Measurements from ENCODE around the gene MSRB3. TPM values are rescaled to one million over a fixed set of nuclear protein-coding genes. Genes with fewer than 3 reads are reported as not detected.
"Not testable (repeated sequence)": the region's sequence is repeated elsewhere in the genome, so short reads cannot be mapped to it uniquely, and the experiment has no call there.

Gene MSRB3
- total RNA-seq, 1 donor = 55.1 TPM

DNA sequence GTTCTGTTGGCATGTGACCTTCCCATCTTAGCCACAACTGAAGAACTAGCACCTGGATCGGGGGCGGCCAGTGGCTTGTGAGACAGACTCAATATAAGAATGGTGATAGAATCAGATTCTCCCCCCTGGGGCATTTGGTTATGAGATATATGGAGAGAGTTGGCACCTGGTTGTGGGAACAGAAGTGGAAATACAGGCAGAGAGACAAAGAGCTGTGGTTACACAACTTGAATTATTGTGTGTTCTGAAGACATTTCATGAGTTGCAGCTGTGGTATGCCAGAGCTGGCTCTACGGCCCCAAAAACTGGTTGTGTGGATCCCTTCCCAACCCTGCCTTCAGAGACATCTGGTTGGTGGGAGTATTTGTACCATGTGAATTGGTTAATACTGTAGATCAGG is 2.9 kb upstream of the MSRB3 start:
- H3K4me3 ChIP-seq (ENCODE audit: low read depth, low read length) = no peak overlapping the region
- TF ChIP-seq CTCF (IDR thresholded peaks at IDR 0.05; ENCODE audit: insufficient read depth, low read length) = no peak
- no peak for DNase-seq (ENCODE audit: low read depth)

GRCh38 chr12:65276916-65277530 is 1.5 kb upstream of the MSRB3 start:
- DNase-seq (ENCODE audit: low read depth) = no peak
- no peak for TF ChIP-seq CTCF (IDR thresholded peaks at IDR 0.05; ENCODE audit: insufficient read depth, low read length)

DNA sequence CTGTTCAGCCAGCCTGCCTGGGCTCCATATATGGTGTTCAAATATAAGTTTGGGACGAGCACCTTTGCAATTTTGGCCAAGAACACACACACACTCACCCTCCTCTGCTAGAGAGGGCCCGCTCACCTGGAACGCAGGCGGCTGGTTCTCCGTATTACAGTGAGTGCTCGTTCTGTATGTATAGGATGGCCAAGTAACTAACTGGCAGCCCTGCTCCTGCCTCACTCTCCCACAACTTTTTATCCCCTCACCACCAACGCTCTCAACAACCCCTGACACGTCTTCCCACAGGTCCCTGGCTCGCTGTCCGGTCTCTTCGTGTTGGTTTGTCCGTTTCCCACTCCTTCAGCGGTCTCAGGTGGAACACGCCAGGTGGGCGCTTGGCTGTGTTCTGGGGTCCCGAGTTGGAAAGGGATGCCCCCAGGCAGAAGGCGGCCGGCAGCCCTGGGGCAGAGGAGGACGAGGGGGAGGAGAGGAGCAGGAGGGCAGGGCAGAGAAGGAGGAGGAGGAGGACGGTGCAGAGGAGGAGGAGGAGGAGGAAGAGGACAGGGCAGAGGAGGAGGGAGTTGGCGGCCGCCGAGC is 398 bp upstream of the MSRB3 start:
- no peak for DNase-seq (ENCODE audit: low read depth)
- H3K4me3 ChIP-seq (ENCODE audit: low read depth, low read length) = peak overlapping the region; percentile 92
- TF ChIP-seq CTCF (IDR thresholded peaks at IDR 0.05; ENCODE audit: insufficient read depth, low read length) = no peak

More at GRCh38 chr12:65276916-65277530, 1.5 kb upstream of the MSRB3 start:
- no peak overlapping the region for H3K4me3 ChIP-seq (ENCODE audit: low read depth, low read length)

DNA sequence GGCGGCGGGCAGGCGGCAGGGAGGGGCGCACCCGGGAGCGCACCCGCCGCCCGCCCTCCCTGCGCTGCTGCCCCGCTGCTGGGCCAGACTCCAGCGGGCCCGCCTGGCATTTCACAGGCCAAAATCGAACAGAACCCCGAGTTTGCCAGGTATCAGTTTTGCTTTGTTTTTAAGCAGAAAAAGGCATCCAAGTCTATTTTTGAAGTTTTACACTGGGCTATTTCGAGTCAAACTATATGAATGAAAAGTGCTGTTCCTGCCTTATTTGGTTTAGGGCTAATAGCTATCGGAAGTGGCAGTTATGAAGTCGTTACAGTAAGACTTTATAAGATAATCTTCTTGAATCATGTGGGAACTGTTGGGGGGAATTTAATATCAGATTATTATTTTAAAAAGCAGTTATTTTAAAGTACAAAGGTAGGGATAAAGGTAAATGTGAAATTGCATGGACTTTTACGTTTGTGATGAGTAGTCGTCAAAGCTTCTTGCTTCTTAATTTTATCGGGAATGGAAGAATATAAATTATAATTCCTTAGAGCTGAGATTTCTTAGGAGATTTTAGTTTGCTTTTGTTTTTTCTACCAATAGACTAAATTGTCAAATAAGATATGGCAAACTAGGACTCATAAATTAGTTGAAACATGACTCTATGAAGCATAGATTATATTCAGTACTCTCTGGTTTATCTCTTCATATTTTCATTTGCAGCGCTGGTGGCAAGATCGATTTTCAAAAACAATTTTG is 1.1 kb downstream of the MSRB3 start:
- H3K4me3 ChIP-seq (ENCODE audit: low read depth, low read length) = peak overlapping the region; percentile 92
- DNase-seq (ENCODE audit: low read depth) = peak; percentile 23
- no peak for TF ChIP-seq CTCF (IDR thresholded peaks at IDR 0.05; ENCODE audit: insufficient read depth, low read length)

DNA sequence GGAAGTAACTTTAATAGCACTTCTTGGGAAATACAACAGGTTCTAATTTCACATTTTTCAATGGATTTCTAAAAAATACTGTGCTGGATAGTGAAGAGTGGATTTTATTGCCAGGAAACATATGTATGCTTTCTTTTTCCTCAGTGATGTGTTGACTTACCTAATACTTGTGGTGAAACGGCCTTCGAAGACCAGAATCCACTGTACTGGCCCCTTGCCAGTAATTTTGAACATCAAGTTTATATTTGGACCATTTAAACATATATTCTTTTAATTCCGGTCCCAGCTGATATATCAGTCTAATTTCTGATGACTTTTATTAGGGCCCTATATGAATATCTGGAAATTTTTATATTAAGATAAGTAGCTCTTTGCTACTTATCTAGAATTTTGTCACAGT is 1.8 kb downstream of the MSRB3 start:
- peak overlapping the region; percentile 41 for H3K4me3 ChIP-seq (ENCODE audit: low read depth, low read length)
- peak; percentile 46 for DNase-seq (ENCODE audit: low read depth)
- TF ChIP-seq CTCF (IDR thresholded peaks at IDR 0.05; ENCODE audit: insufficient read depth, low read length) = no peak

DNA sequence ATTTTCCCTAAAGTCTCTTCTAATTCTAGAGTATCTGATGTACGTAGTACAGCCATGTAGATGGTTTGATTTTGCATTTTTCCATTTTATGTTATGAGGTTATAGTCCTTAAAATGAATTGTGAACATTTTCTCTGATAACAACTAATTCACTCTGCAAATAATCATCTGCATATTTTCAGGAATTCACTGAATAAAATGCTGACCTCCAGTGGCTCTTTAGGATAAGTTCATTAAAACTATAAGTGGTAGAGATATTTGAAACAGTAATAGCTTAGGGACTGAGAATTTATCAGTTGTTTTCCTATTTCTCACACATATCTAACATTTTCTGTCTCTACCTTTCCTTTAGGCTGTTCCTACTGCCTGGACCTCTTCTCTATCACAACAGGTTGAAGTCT is 4.4 kb downstream of the MSRB3 start:
- DNase-seq (ENCODE audit: low read depth) = no peak
- TF ChIP-seq CTCF (IDR thresholded peaks at IDR 0.05; ENCODE audit: insufficient read depth, low read length) = peak; percentile 10
- H3K4me3 ChIP-seq (ENCODE audit: low read depth, low read length) = no peak overlapping the region

- not testable (repeated sequence) for H3K4me3 ChIP-seq (ENCODE audit: low read depth, low read length); DNase-seq (ENCODE audit: low read depth)
These were observed 7.0 kb downstream of the MSRB3 start for GRCh38 chr12:65285532-65285931.
